HAP-1 (cell line): ENCODE results near the gene C3orf22.

Experiments used
- DNase-seq, 2 experiments: peaks; one replicate each; pipeline ENCODE4 v3.0.0-alpha.2; 2016 to 2020; ENCODE audit warnings: low spot score in 2 of 2
- H3K27me3 ChIP-seq: fragments of 250-450 bp; sonication (Bioruptor Pico); 2 replicates; pipeline ENCODE4 v1.5.1; 2020; ENCODE audit warnings: low read depth, mild to moderate bottlenecking, moderate library complexity
- H3K36me3 ChIP-seq: fragments of 250-450 bp; sonication (Bioruptor Pico); replicated peaks from 2 replicates; pipeline ENCODE4 v1.5.1; 2020; ENCODE audit warnings: mild to moderate bottlenecking
- H3K4me1 ChIP-seq: fragments of 250-450 bp; sonication (Bioruptor Pico); 2 replicates; pipeline ENCODE4 v1.5.1; 2020; ENCODE audit warnings: mild to moderate bottlenecking
- H3K4me3 ChIP-seq: fragments of 250-450 bp; sonication (Bioruptor Pico); 2 replicates; pipeline ENCODE4 v1.5.1; 2020; ENCODE audit warnings: mild to moderate bottlenecking, moderate library complexity
- H3K9me3 ChIP-seq: fragments of 250-450 bp; sonication (Bioruptor Pico); 2 replicates; pipeline ENCODE4 v1.5.1; 2020; ENCODE audit warnings: mild to moderate bottlenecking, moderate library complexity
- in situ Hi-C: fragments of 300-500 bp; cut with MboI; formaldehyde crosslinking; loops from 3 replicates; pipeline ENCODE4 v1.14.3; 2020; ENCODE audit warnings: low sequenced_read_pairs, inconsistent platforms, mixed read lengths

Gene C3orf22

GRCh38 chr3:126514161-126514560, 44.6 kb downstream of the C3orf22 start:
- Histone ChIP-seq H3K27me3 (no peaks in the 10 kb centered on the region), H3K36me3 (no peaks in the 10 kb centered on the region), H3K9me3 (no peaks in the 10 kb centered on the region), H3K4me1 (no peaks in the 10 kb centered on the region), H3K4me3 (no peak overlapping the region)
- no peak for DNase-seq
- in situ Hi-C loops, result no loop called here

GRCh38 chr3:126512916-126513650, 45.6 kb downstream of the C3orf22 start:
- in situ Hi-C loops, result no loop called here
- no peaks in the 10 kb centered on the region for H3K9me3 ChIP-seq
- no peaks in the 10 kb centered on the region for H3K4me1 ChIP-seq
- no peaks in the 10 kb centered on the region for H3K27me3 ChIP-seq
- no peak overlapping the region for H3K4me3 ChIP-seq
- no peaks in the 10 kb centered on the region for H3K36me3 ChIP-seq
- DNase-seq, result no peak

- in situ Hi-C loops, result no loop called here
- Histone ChIP-seq H3K4me1 (no peaks in the 10 kb centered on the region), H3K4me3 (no peak overlapping the region), H3K9me3 (no peaks in the 10 kb centered on the region), H3K36me3 (no peaks in the 10 kb centered on the region), H3K27me3 (no peaks in the 10 kb centered on the region)
- no peak for DNase-seq
Observed at GRCh38 chr3:126512026-126512425, 46.7 kb downstream of the C3orf22 start.

GRCh38 chr3:126511291-126511690, 47.4 kb downstream of the C3orf22 start:
- no peak overlapping the region for H3K4me3 ChIP-seq
- H3K9me3 ChIP-seq, result no peaks in the 10 kb centered on the region
- no peaks in the 10 kb centered on the region for H3K4me1 ChIP-seq
- no peak for DNase-seq
- in situ Hi-C loops, result no loop called here
- H3K27me3 ChIP-seq, result no peaks in the 10 kb centered on the region
- no peaks in the 10 kb centered on the region for H3K36me3 ChIP-seq

- H3K4me3 ChIP-seq, result no peak overlapping the region
- H3K4me1 ChIP-seq, result no peaks in the 10 kb centered on the region
- in situ Hi-C loops, result no loop called here
- no peaks in the 10 kb centered on the region for H3K9me3 ChIP-seq
- no peaks in the 10 kb centered on the region for H3K27me3 ChIP-seq
- no peaks in the 10 kb centered on the region for H3K36me3 ChIP-seq
- no peak for DNase-seq
Observed at GRCh38 chr3:126510308-126510910, 48.3 kb downstream of the C3orf22 start.

- no peaks in the 10 kb centered on the region for H3K36me3 ChIP-seq
- H3K27me3 ChIP-seq, result no peaks in the 10 kb centered on the region
- H3K9me3 ChIP-seq, result no peaks in the 10 kb centered on the region
- no peaks in the 10 kb centered on the region for H3K4me1 ChIP-seq
- H3K4me3 ChIP-seq, result no peak overlapping the region
- DNase-seq, result no peak
- in situ Hi-C loops, result no loop called here
Observed at GRCh38 chr3:126509597-126510307, 49.0 kb downstream of the C3orf22 start.

- Histone ChIP-seq H3K9me3 (no peaks in the 10 kb centered on the region), H3K4me3 (no peak overlapping the region), H3K27me3 (no peaks in the 10 kb centered on the region), H3K36me3 (no peaks in the 10 kb centered on the region), H3K4me1 (no peaks in the 10 kb centered on the region)
- no peak for DNase-seq
- in situ Hi-C loops, result no loop called here
Observed at GRCh38 chr3:126508564-126508964, 50.2 kb downstream of the C3orf22 start.

- in situ Hi-C loops, result no loop called here
- no peak overlapping the region for H3K4me3 ChIP-seq
- no peaks in the 10 kb centered on the region for H3K27me3 ChIP-seq
- no peak for DNase-seq
- H3K9me3 ChIP-seq, result no peaks in the 10 kb centered on the region
- H3K4me1 ChIP-seq, result no peaks in the 10 kb centered on the region
- no peaks in the 10 kb centered on the region for H3K36me3 ChIP-seq
Observed at GRCh38 chr3:126507886-126508285, 50.8 kb downstream of the C3orf22 start.

GRCh38 chr3:126503701-126504100, 55.0 kb downstream of the C3orf22 start:
- no peaks in the 10 kb centered on the region for H3K9me3 ChIP-seq
- H3K36me3 ChIP-seq, result no peaks in the 10 kb centered on the region
- no peak overlapping the region for H3K4me3 ChIP-seq
- H3K4me1 ChIP-seq, result no peaks in the 10 kb centered on the region
- in situ Hi-C loops, result no loop called here
- no peaks in the 10 kb centered on the region for H3K27me3 ChIP-seq
- no peak for DNase-seq

- Histone ChIP-seq H3K4me1 (no peaks in the 10 kb centered on the region), H3K36me3 (no peaks in the 10 kb centered on the region), H3K27me3 (no peaks in the 10 kb centered on the region), H3K4me3 (no peak overlapping the region), H3K9me3 (no peaks in the 10 kb centered on the region)
- no peak for DNase-seq
- in situ Hi-C loops, result no loop called here
Observed at GRCh38 chr3:126502656-126503055, 56.1 kb downstream of the C3orf22 start.

- Histone ChIP-seq H3K27me3 (no peaks in the 10 kb centered on the region), H3K4me1 (no peaks in the 10 kb centered on the region), H3K9me3 (no peaks in the 10 kb centered on the region), H3K4me3 (no peak overlapping the region), H3K36me3 (no peaks in the 10 kb centered on the region)
- DNase-seq, result no peak
- in situ Hi-C loops, result no loop called here
Observed at GRCh38 chr3:126501736-126502135, 57.0 kb downstream of the C3orf22 start.

- in situ Hi-C loops, result no loop called here
- Histone ChIP-seq H3K4me1 (no peaks in the 10 kb centered on the region), H3K9me3 (no peaks in the 10 kb centered on the region), H3K36me3 (no peaks in the 10 kb centered on the region), H3K27me3 (no peaks in the 10 kb centered on the region), H3K4me3 (no peak overlapping the region)
- DNase-seq, result no peak
Observed at GRCh38 chr3:126501054-126501453, 57.7 kb downstream of the C3orf22 start.

- Histone ChIP-seq H3K27me3 (no peaks in the 10 kb centered on the region), H3K4me1 (no peaks in the 10 kb centered on the region), H3K4me3 (no peak overlapping the region), H3K36me3 (no peaks in the 10 kb centered on the region), H3K9me3 (no peaks in the 10 kb centered on the region)
- DNase-seq, result no peak
- in situ Hi-C loops, result no loop called here
Observed at GRCh38 chr3:126500016-126500415, 58.7 kb downstream of the C3orf22 start.
